Gastroesophageal sphincter (tissue), 3 donors: ENCODE measurements around the gene QSOX1.

Source experiments
- CTCF ChIP-seq, 4 experiments: fragments of 200-600 bp in 2 of 4; fragments of 450-650 bp in 2 of 4; sonication (generic) in 1 of 4; IDR thresholded peaks; one replicate each; pipeline ENCODE4 v1.5.1; 2017 to 2019; ENCODE audit warnings: antibody characterized with exemption in 4 of 4, mild to moderate bottlenecking in 2 of 4, moderate library complexity in 2 of 4
- EP300 ChIP-seq: sonication (generic); formaldehyde crosslinking; IDR thresholded peaks from one replicate; pipeline ENCODE4 v1.6.1; 2017; ENCODE audit warnings: antibody characterized with exemption, mild to moderate bottlenecking
- POLR2A ChIP-seq, 2 donors: fragments of 450-650 bp; IDR thresholded peaks; one replicate each; pipeline ENCODE4 v1.6.1; 2017; ENCODE audit warnings: antibody characterized with exemption in 2 of 2, mild to moderate bottlenecking in 2 of 2, moderate library complexity in 1 of 2
- POLR2AphosphoS5 ChIP-seq: sonication (generic); formaldehyde crosslinking; IDR thresholded peaks from one replicate; pipeline ENCODE4 v1.6.1; 2017; ENCODE audit warnings: antibody characterized with exemption

GRCh38 chr1:180230416-180230790, 75.7 kb downstream of the QSOX1 start:
- TF ChIP-seq CTCF (IDR thresholded peaks at IDR 0.05), result no peak
- no peak for TF ChIP-seq POLR2AphosphoS5
- TF ChIP-seq POLR2A (IDR thresholded peaks at IDR 0.05), result no peak
- no peak for TF ChIP-seq EP300
